GM18951 (cell line): Measurements from ENCODE around the gene BARHL1.

Experiments
- POLR2A ChIP-seq: IDR thresholded peaks from 4 replicates; pipeline ENCODE4 v1.6.1; 2011; ENCODE audit warnings: mild to moderate bottlenecking; ENCODE audit not compliant: insufficient read length, insufficient read depth; ENCODE audit errors: extremely low read depth
- in situ Hi-C: fragments of 300-500 bp; cut with MboI; formaldehyde crosslinking; loops from one replicate; pipeline ENCODE4 v1.12.0; 2022; ENCODE audit warnings: low sequenced_read_pairs, mixed read lengths, inconsistent platforms; ENCODE audit not compliant: unreplicated experiment

Gene BARHL1

DNA sequence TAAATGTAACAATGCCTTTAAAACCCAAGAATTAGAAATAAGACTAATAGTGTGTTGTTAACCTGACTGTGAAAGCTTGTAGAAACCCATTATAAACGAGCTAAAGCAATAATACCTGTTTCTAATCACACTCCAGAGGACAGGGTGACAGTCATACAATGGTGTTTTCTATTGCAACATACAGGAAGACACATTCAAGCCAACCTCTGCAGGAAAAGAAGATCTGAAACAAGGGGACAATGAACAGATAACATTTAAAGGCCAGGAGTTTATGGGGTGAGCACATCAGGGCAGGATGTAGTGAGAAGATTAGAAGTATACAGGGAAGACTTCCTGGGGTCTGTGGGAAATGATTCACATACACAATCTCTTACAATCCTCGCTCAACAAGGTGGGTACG is 13.8 kb downstream of the BARHL1 start:
- TF ChIP-seq POLR2A: no peak
- in situ Hi-C loops: no loop called here

GRCh38 chr9:132597073-132597775 is 14.8 kb downstream of the BARHL1 start:
- no peak for TF ChIP-seq POLR2A
- in situ Hi-C loops: no loop called here

DNA sequence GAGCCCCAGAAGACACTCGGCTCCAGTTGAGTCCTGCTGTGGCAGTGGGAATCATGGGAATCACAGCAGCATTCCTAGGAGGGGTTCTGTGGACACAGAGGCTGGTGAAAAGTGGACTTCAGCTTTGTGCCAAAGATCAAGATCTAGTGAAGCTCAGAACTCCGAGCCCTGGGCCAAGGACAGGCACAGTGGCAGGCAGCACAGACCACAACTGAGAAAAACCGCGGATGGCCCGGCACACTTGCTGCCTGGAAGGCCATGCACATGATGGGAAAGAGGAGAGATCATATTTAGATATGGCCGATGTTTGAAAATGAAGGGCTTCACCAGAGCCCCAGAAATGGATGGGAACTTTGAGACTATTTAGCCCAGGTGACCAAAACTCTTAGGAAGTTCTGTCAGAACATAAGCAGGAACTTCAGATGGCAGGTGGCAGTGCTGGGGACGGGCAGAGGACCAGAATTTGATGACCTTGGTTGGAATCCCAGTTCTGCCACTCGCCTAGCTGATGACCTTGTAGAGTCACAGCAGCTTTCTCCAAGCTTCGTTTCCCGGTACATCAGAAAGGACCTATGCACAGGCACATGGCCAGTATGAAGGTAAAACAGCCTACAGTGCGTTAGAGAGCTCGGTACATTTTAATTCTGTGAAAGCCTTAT is 18.0 kb downstream of the BARHL1 start:
- TF ChIP-seq POLR2A: no peak
- in situ Hi-C loops: no loop called here

- in situ Hi-C loops: no loop called here
- no peak for TF ChIP-seq POLR2A
Observed at GRCh38 chr9:132602207-132602606, 19.8 kb downstream of the BARHL1 start.

- in situ Hi-C loops: no loop called here
- no peak for TF ChIP-seq POLR2A
Observed at GRCh38 chr9:132605387-132605786, 23.0 kb downstream of the BARHL1 start.

GRCh38 chr9:132606066-132606465 is 23.7 kb downstream of the BARHL1 start:
- in situ Hi-C loops: no loop called here
- TF ChIP-seq POLR2A: no peak

DNA sequence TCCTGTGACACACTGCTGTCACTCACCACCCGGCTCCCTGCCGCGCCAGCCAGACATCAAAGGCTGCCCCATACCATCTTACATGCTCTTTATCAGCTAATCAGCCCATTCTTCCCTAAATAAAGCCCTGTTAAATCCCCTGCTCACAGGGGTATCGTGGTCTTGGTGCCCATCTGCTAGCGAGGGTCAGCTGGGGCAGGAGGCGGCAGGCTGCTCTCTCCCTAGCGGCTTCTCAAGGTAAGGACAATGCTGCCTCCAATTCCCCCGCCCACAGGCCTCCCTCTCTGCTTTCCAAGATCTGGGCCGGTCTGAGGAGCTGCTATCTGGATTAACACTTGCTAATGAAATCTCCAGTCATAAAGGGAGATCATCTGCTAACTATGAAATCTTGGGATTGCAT is 26.8 kb downstream of the BARHL1 start:
- no peak for TF ChIP-seq POLR2A
- in situ Hi-C loops: no loop called here

- in situ Hi-C loops: no loop called here
- no peak for TF ChIP-seq POLR2A
Observed at GRCh38 chr9:132609829-132610228, 27.4 kb downstream of the BARHL1 start.

GRCh38 chr9:132610661-132611060 is 28.3 kb downstream of the BARHL1 start:
- in situ Hi-C loops: no loop called here
- TF ChIP-seq POLR2A: no peak

- in situ Hi-C loops: no loop called here
- TF ChIP-seq POLR2A: no peak
Observed at GRCh38 chr9:132614324-132614723, 31.9 kb downstream of the BARHL1 start.

GRCh38 chr9:132615774-132616173 is 33.4 kb downstream of the BARHL1 start:
- in situ Hi-C loops: no loop called here
- no peak for TF ChIP-seq POLR2A

DNA sequence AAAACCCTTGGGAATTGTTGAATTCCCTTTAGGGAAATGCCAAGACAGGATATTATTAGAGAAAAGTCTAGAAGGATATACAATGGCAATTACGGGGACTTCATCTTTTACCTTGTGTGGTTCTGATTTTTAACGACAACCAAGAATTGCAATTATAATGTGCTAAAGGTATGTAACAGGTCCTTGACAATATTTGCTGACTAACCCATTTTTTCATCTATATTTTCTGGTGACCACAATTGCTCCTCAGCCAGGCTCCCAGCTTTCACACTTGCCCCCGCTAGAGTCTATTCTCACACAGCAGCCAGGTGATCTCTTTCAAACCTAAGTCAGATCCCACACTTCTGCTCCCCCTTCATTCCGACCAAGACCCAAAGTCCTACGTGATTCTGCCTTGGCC is 34.3 kb downstream of the BARHL1 start:
- in situ Hi-C loops: no loop called here
- TF ChIP-seq POLR2A: no peak

DNA sequence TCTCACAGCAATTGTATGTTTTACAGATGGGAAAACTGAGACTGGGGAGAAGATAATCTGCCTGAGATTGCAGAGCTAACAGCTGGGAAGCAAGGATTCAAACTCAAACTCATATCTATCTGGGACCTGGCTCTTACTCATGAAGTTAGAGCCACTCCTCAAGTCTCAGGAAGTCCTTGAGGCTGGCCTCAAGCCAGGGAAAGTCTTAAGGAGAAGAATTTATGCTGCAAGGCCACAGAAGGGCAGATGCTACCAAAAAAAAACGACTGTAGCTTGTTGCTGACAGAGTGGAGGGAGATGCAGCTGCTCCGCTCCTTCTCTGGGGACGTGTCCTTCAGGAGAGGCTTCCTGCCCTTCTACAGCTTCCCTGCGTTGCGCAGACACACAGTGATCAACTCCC is 39.8 kb downstream of the BARHL1 start:
- no peak for TF ChIP-seq POLR2A
- in situ Hi-C loops: no loop called here

GRCh38 chr9:132626285-132626684 is 43.9 kb downstream of the BARHL1 start:
- in situ Hi-C loops: no loop called here

More at GRCh38 chr9:132626285-132626684, 43.9 kb downstream of the BARHL1 start:
- no peak for TF ChIP-seq POLR2A
